HCT116 (cell line): ENCODE data around the gene PRL.

Experiments used
- CTCF ChIP-seq, 3 experiments: fragments of 200-600 bp in 1 of 3; sonication (generic) in 1 of 3; IDR thresholded peaks in 2 of 3; conservative IDR thresholded peaks in 1 of 3; 2 replicates each; pipeline ENCODE4 v1.5.1; 2012 to 2017; ENCODE audit warnings: low read depth in 2 of 3, low read length in 2 of 3, antibody characterized with exemption in 1 of 3, borderline replicate concordance in 1 of 3, control low read depth in 1 of 3, mild to moderate bottlenecking in 1 of 3, mixed read lengths in 1 of 3, mixed run types in 1 of 3, moderate library complexity in 1 of 3; ENCODE audit not compliant: insufficient read depth in 1 of 3
- EGR1 ChIP-seq: IDR thresholded peaks from 2 replicates; pipeline ENCODE4 v1.6.1; 2012; ENCODE audit warnings: low read depth
- EZH2 ChIP-seq: fragments of 200-600 bp; sonication (generic); IDR thresholded peaks from 2 replicates; pipeline ENCODE4 v1.6.1; 2017; ENCODE audit warnings: antibody characterized with exemption, mixed run types
- EZH2phosphoT487 ChIP-seq: fragments of 200-600 bp; IDR thresholded peaks from 2 replicates; pipeline ENCODE4 v1.6.1; 2018; ENCODE audit warnings: antibody characterized with exemption, borderline replicate concordance
- POLR2A ChIP-seq: IDR thresholded peaks from 2 replicates; pipeline ENCODE4 v1.7.0; 2011; ENCODE audit warnings: borderline replicate concordance; ENCODE audit not compliant: insufficient read depth, insufficient read length; ENCODE audit errors: extremely low read depth
- RAD21 ChIP-seq: IDR thresholded peaks from 2 replicates; pipeline ENCODE4 v1.6.1; 2012; ENCODE audit warnings: low read depth, mild to moderate bottlenecking
- REST ChIP-seq: IDR thresholded peaks from 2 replicates; pipeline ENCODE4 v1.6.1; 2012; ENCODE audit warnings: low read depth
- SIN3A ChIP-seq: IDR thresholded peaks from 2 replicates; pipeline ENCODE4 v1.6.1; 2012; ENCODE audit warnings: low read depth
- SP1 ChIP-seq: IDR thresholded peaks from 2 replicates; pipeline ENCODE4 v1.6.1; 2012; ENCODE audit warnings: low read depth
- ZNF274 ChIP-seq: fragments of 200-500 bp; sonication (Bioruptor generic); IDR thresholded peaks from 2 replicates; pipeline ENCODE4 v1.6.1; 2014; ENCODE audit warnings: mild to moderate bottlenecking, low read depth, low read length, inconsistent platforms

GRCh38 chr6:22300273-22300998 is 3.6 kb upstream of the PRL start:
- TF ChIP-seq CTCF (IDR thresholded peaks at IDR 0.05 in 2 of 3, conservative IDR thresholded peaks at IDR 0.05 in 1 of 3; ENCODE audit: borderline replicate concordance in 1 of 3, insufficient read depth in 1 of 3, low read depth in 2 of 3, low read length in 2 of 3) (no peak), REST (no peak), RAD21 (no peak), EZH2 (no peak), SIN3A (no peak), POLR2A (no peak), SP1 (no peak), EZH2phosphoT487 (no peak), ZNF274 (no peak), EGR1 (no peak)
